Epithelial cell of alveolus of lung (primary cell): ENCODE data around the gene VANGL1. TPM values are rescaled to one million over a fixed set of nuclear protein-coding genes. Genes with fewer than 3 reads are reported as not detected.

Source experiments
- total RNA-seq: library from RNA; depleted of rRNA; stranded (reverse); fragments of >200 nt; gene quantifications from 2 replicates; pipeline ENCODE4 v1.2.1, GENCODE V29; 2015

The VANGL1 gene
- 7.2 and 12.4 TPM in 2 replicates for total RNA-seq

DNA sequence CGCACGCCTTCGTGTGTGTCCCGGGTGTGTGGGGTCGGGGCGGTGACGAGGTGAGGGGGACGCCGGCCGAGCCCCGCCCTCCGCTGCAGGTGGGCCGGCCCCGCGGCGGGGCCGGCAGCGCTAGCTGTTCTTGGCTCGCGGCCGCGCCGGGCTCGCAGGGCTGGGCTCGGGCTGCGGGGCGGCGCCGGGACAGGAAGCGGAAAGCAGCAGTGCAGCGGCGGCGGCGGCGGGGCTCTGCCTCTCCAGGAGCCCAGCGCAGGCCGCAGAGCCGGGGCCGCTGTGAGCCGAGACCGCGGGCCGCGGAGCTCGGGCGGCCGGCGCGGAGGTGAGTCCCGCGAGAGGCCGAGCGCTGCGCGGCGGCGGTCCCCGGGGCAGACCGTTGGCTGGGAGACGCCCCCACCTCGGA is at the start of gene VANGL1:
VANGL1 (plus strand) TSS at position 209 of the 406 bp plus-strand sequence. CDS start 9,444 bp downstream, outside the sequence.

Other genes with a start within 250 kb of the VANGL1 start
- gene CASQ2, start 126.7 kb downstream of the VANGL1 start, total RNA-seq, result 1.5 TPM in 1 of 2 replicates, not detected in the other
- gene NHLH2, start 199.2 kb downstream of the VANGL1 start, total RNA-seq, result under 0.01 TPM in 1 of 2 replicates, not detected in the other